T-helper 2 cell treated with Interferon-gamma antibody and Interleukin-4, amounts not matched to agents 5 μg/mL and 100 μg/mL, for 36 hours (primary cell): Measurements from ENCODE around the gene TP53AIP1.
"Not testable (repeated sequence)": the region's sequence is repeated elsewhere in the genome, so short reads cannot be mapped to it uniquely, and the experiment has no call there.

Source experiments
- DNase-seq: peaks from one replicate; pipeline ENCODE4 v3.0.0; 2021; ENCODE audit warnings: low spot score
- H3K27ac Mint-ChIP-seq: one replicate; pipeline ENCODE4 v1.8.0; 2021; ENCODE audit warnings: mild to moderate bottlenecking, mixed read lengths
- H3K27me3 Mint-ChIP-seq: one replicate; pipeline ENCODE4 v1.8.0; 2021; ENCODE audit warnings: low read depth, mixed read lengths
- H3K36me3 Mint-ChIP-seq: one replicate; pipeline ENCODE4 v1.8.0; 2021; ENCODE audit warnings: low read depth, mixed read lengths
- H3K4me1 Mint-ChIP-seq: one replicate; pipeline ENCODE4 v1.8.0; 2021; ENCODE audit warnings: low read depth, mixed read lengths
- H3K4me3 Mint-ChIP-seq: one replicate; pipeline ENCODE4 v1.8.0; 2022; ENCODE audit warnings: mild to moderate bottlenecking, moderate library complexity, mixed read lengths
- H3K9me3 Mint-ChIP-seq: one replicate; pipeline ENCODE4 v1.8.0; 2021; ENCODE audit warnings: mixed read lengths

The TP53AIP1 gene

GRCh38 chr11:128926437-128927107, 16.1 kb downstream of the TP53AIP1 start:
- Mint-ChIP-seq H3K9me3 (no peaks in the 10 kb centered on the region), H3K4me3 (no peak overlapping the region), H3K4me1 (peaks cover 5% of the 10 kb centered on the region), H3K27ac (no peak overlapping the region), H3K36me3 (no peaks in the 10 kb centered on the region), H3K27me3 (no peaks in the 10 kb centered on the region)
- DNase-seq: no peak

DNA sequence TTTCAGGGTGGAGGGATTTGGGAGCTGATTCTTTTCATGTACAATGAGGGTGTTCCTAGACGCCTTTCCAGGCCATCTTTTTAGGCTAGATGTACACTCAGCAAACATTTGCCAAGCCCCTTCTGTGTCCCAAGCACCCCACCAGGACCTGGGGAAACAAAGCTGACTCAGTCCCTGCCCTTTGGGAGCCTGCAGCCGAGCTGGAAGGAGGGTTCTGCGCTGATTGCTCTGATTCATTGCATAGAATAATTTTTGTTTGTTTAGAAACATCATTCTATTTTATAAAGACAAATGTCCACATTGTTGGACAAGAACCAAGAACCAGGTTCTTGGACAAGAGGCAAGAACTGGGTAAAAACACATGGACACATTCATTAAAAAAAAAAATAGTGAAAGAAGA, 16.7 kb downstream of the TP53AIP1 start:
- Mint-ChIP-seq H3K36me3 (no peaks in the 10 kb centered on the region), H3K4me1 (peaks cover 5% of the 10 kb centered on the region), H3K27me3 (no peaks in the 10 kb centered on the region), H3K4me3 (no peak overlapping the region), H3K9me3 (no peaks in the 10 kb centered on the region), H3K27ac (no peak overlapping the region)
- no peak for DNase-seq

GRCh38 chr11:128925250-128925600, 17.4 kb downstream of the TP53AIP1 start:
- Mint-ChIP-seq H3K27me3 (no peaks in the 10 kb centered on the region), H3K4me3 (no peak overlapping the region), H3K4me1 (peaks cover 5% of the 10 kb centered on the region)

GRCh38 chr11:128924510-128925249, 18.0 kb downstream of the TP53AIP1 start:
- H3K4me1 Mint-ChIP-seq: peaks cover 5% of the 10 kb centered on the region

More at GRCh38 chr11:128925250-128925600, 17.4 kb downstream of the TP53AIP1 start:
- Mint-ChIP-seq H3K27ac (no peak overlapping the region), H3K9me3 (no peaks in the 10 kb centered on the region), H3K36me3 (no peaks in the 10 kb centered on the region)
- DNase-seq: no peak

DNA sequence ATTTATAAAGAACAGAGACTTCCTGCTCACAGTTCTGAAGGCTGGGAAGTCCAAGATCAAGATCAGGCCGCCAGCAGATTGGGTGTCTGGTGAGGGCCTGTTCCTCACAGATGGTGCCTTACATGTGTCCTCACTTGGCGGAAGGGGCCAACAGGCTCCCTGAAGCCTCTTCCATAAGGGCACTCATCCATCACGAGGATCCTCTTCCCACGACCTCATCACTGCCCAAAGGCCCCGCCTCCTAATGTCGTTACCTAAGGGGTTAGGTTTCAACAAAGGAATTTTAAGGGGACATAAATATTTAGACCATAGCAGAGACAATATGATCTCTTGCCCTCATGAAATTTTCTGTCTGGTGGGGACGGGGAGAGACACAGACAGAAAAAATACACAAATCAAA, 18.6 kb downstream of the TP53AIP1 start:
- DNase-seq: no peak
- H3K27ac Mint-ChIP-seq: no peak overlapping the region
- H3K27me3 Mint-ChIP-seq: peaks cover 3% of the 10 kb centered on the region
- no peak overlapping the region for H3K4me3 Mint-ChIP-seq
- peaks cover 5% of the 10 kb centered on the region for H3K4me1 Mint-ChIP-seq
- H3K9me3 Mint-ChIP-seq: no peaks in the 10 kb centered on the region
- no peaks in the 10 kb centered on the region for H3K36me3 Mint-ChIP-seq

More at GRCh38 chr11:128924510-128925249, 18.0 kb downstream of the TP53AIP1 start:
- Mint-ChIP-seq H3K9me3 (no peaks in the 10 kb centered on the region), H3K36me3 (no peaks in the 10 kb centered on the region), H3K27ac (no peak overlapping the region), H3K27me3 (no peaks in the 10 kb centered on the region), H3K4me3 (no peak overlapping the region)
- DNase-seq: no peak

- Mint-ChIP-seq H3K4me1 (no peaks in the 10 kb centered on the region), H3K27me3 (peaks cover 3% of the 10 kb centered on the region), H3K36me3 (no peaks in the 10 kb centered on the region), H3K4me3 (no peak overlapping the region), H3K9me3 (no peaks in the 10 kb centered on the region), H3K27ac (no peak overlapping the region)
- no peak for DNase-seq
These were observed 20.9 kb downstream of the TP53AIP1 start for GRCh38 chr11:128921793-128922192.

DNA sequence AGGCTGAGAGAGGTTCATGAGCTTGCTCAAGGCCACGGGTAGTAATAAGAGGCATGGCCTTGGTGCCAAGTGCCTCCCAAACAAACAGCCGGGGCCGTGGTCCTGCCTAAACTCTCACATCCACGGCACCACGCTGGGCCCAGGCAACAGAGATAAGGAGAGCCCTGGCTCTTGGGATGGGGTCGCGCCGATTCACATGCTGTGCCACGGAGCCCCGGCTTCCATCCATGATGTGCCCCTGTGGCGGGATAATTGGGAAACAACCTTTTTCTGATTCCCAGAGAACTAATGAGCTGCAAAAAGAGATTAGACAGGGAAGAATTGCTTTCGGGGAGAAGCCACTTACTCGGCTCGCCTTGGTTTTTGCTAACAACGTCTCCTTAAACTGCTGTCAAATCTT, 22.0 kb downstream of the TP53AIP1 start:
- no peak for DNase-seq
- H3K27me3 Mint-ChIP-seq: peaks cover 7% of the 10 kb centered on the region
- H3K36me3 Mint-ChIP-seq: no peaks in the 10 kb centered on the region
- H3K4me3 Mint-ChIP-seq: no peak overlapping the region
- no peaks in the 10 kb centered on the region for H3K4me1 Mint-ChIP-seq
- no peaks in the 10 kb centered on the region for H3K9me3 Mint-ChIP-seq
- H3K27ac Mint-ChIP-seq: no peak overlapping the region

DNA sequence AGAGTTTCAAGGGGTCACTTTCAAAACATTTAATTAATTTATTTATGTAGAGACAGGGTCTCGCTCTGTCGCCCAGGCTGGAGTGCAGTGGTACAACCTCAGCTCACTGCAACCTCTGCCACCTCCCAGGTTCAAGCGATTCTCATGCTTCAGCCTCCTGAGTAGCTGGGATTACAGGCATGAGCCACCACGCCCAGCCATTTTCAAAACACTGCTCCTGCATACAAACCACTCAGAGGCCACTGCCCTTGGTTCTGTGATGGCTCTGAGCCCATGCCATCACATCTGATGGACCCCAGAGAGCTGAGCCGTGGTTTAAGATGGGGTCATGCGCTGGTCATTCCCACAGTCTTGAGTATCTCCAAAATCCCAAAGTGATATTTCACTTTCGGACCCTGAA, 23.0 kb downstream of the TP53AIP1 start:
- not testable (repeated sequence) for H3K27ac Mint-ChIP-seq, H3K9me3 Mint-ChIP-seq, H3K4me1 Mint-ChIP-seq, H3K27me3 Mint-ChIP-seq, H3K4me3 Mint-ChIP-seq, H3K36me3 Mint-ChIP-seq, DNase-seq

DNA sequence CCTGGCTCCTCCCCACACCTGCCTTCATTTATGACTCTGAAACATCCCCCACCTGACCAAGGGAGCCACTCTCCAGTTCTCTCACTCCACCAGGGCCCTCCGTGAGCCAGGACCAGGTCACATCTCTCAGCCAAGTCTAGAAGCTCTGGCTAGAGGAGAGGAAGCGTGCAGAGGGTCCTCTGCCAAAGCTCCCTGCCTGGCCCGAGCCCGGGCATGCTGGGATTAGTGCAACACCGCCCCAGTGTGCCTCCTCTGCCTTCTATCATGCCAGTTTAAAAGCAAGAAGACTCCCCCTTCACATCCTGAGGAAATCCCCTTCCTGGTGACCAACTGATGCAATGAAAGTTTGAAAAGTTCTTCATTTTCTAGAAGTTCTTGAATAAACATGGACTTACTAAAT, 23.5 kb downstream of the TP53AIP1 start:
- H3K27ac Mint-ChIP-seq: no peak overlapping the region
- H3K27me3 Mint-ChIP-seq: peaks cover 7% of the 10 kb centered on the region

DNA sequence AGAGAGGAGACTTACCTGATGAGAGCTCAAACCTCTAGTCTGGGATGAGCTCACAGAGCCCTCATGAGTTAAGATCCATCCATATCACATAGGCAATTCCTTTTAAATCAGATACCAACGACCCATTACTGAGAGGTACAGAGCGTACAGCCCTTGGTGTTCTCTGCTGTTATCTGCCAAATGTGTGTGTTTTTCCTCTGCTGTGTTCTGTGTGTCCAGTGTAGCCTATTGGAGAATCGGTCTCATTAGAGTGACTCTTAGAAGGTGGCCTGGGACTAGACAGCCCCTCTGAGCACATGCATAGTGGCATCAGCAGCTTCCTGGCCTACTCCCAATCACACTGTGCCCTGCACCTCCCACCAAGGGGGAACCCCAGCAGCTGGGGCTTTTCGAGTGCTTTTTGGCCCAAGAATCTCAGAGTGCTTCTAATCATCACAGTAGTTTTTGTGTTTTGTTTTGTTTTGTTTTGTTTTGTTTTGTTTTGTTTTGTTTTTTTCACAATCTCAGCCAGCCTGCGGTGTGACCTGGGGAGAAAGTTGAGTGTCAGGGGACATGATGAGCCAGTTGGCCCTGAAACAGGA, 25.4 kb downstream of the TP53AIP1 start:
- Mint-ChIP-seq H3K4me3 (no peak overlapping the region), H3K4me1 (no peaks in the 10 kb centered on the region), H3K27me3 (peaks cover 7% of the 10 kb centered on the region), H3K9me3 (no peaks in the 10 kb centered on the region), H3K36me3 (no peaks in the 10 kb centered on the region), H3K27ac (no peak overlapping the region)
- no peak for DNase-seq

More for the DNA sequence above, 23.5 kb downstream of the TP53AIP1 start:
- no peaks in the 10 kb centered on the region for H3K36me3 Mint-ChIP-seq
- H3K9me3 Mint-ChIP-seq: no peaks in the 10 kb centered on the region
- H3K4me1 Mint-ChIP-seq: no peaks in the 10 kb centered on the region
- H3K4me3 Mint-ChIP-seq: no peak overlapping the region
- DNase-seq: no peak

DNA sequence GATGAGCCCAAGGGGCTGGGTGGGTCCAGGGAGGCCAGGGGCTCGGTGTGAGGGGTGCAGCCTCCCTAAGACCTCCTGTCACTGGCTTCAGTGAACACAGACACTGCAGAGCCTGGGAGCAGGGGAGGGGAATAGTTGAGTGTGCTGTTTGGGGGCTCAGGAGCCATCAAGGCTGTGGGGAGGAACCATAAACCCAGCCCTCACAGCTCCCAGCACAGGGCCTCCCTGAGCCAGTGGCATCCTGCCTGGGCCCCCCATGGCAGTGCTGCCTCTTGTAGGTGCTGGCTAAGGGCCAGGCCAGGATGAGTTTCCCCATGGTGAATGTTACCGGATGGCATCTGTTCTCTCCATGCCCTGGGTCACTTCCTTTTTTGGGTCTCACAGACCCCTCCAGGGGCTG, 26.0 kb downstream of the TP53AIP1 start:
- no peaks in the 10 kb centered on the region for H3K36me3 Mint-ChIP-seq
- no peak overlapping the region for H3K4me3 Mint-ChIP-seq
- no peak for DNase-seq
- no peaks in the 10 kb centered on the region for H3K4me1 Mint-ChIP-seq
- H3K27me3 Mint-ChIP-seq: peaks cover 7% of the 10 kb centered on the region
- no peak overlapping the region for H3K27ac Mint-ChIP-seq
- no peaks in the 10 kb centered on the region for H3K9me3 Mint-ChIP-seq

- no peaks in the 10 kb centered on the region for H3K9me3 Mint-ChIP-seq
- H3K27me3 Mint-ChIP-seq: peaks cover 7% of the 10 kb centered on the region
- no peak for DNase-seq
- no peak overlapping the region for H3K27ac Mint-ChIP-seq
- H3K4me1 Mint-ChIP-seq: no peaks in the 10 kb centered on the region
- H3K36me3 Mint-ChIP-seq: no peaks in the 10 kb centered on the region
- no peak overlapping the region for H3K4me3 Mint-ChIP-seq
These were observed 26.6 kb downstream of the TP53AIP1 start for GRCh38 chr11:128916037-128916572.

DNA sequence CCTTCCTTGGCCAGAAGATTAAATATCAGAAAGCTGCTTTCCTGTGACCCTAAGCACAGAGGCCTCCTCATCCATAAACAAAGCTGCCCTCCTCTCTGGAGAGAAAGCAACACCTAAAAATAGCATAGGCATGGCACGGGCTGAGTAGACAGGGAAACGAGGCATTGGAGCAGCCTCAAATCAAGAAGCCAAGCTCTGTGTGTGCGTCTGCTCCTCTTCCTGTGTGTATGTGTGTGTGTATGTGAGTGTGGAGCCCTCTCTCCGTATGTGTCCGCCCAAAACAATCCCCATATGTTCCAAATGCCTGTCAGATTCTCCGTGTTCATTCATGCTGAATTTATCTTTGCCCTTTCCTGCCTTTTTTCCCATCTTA, 27.5 kb downstream of the TP53AIP1 start:
- H3K27me3 Mint-ChIP-seq: peaks cover 7% of the 10 kb centered on the region
- no peak overlapping the region for H3K4me3 Mint-ChIP-seq
- H3K9me3 Mint-ChIP-seq: no peaks in the 10 kb centered on the region

More for the DNA sequence above, 27.5 kb downstream of the TP53AIP1 start:
- Mint-ChIP-seq H3K4me1 (no peaks in the 10 kb centered on the region), H3K27ac (no peak overlapping the region), H3K36me3 (no peaks in the 10 kb centered on the region)
- DNase-seq: no peak
